GM10266 (cell line): ENCODE data around the gene PPOX.

Source experiments
- DNase-seq: peaks from one replicate; pipeline ENCODE4 v3.0.0; 2012; ENCODE audit errors: extremely low spot score
- TF ChIP-seq, protein P1 (sequence below): IDR thresholded peaks from 2 replicates; pipeline ENCODE4 v1.5.1; 2012; ENCODE audit warnings: mild to moderate bottlenecking, low read depth; ENCODE audit not compliant: control insufficient read depth, insufficient read depth; ENCODE audit errors: missing control alignments

PPOX gene

GRCh38 chr1:161177936-161178244, 11.7 kb downstream of the PPOX start:
- TF ChIP-seq, protein P1, sequence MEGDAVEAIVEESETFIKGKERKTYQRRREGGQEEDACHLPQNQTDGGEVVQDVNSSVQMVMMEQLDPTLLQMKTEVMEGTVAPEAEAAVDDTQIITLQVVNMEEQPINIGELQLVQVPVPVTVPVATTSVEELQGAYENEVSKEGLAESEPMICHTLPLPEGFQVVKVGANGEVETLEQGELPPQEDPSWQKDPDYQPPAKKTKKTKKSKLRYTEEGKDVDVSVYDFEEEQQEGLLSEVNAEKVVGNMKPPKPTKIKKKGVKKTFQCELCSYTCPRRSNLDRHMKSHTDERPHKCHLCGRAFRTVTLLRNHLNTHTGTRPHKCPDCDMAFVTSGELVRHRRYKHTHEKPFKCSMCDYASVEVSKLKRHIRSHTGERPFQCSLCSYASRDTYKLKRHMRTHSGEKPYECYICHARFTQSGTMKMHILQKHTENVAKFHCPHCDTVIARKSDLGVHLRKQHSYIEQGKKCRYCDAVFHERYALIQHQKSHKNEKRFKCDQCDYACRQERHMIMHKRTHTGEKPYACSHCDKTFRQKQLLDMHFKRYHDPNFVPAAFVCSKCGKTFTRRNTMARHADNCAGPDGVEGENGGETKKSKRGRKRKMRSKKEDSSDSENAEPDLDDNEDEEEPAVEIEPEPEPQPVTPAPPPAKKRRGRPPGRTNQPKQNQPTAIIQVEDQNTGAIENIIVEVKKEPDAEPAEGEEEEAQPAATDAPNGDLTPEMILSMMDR, result no peak
- no peak for DNase-seq

DNA sequence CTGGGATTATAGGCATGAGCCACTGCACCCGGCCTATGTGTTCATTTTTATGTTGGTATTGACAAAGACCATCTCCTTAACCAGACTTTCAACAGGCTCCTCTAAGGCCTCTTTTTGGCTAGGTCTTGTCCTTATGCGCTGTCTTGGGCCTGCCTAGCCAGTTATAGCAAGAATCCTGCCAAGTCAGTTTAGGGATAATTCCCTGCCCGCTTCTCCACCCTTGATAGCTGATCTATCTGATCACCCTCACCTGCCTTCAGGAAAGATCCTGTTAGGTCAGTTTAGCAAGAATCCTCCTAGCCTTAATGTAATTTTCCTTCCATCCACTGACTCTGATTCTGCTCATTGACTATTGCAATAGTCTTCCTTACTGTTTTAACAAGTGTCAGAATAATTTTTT, 13.5 kb downstream of the PPOX start:
- TF ChIP-seq, protein P1, result no peak
- no peak for DNase-seq

DNA sequence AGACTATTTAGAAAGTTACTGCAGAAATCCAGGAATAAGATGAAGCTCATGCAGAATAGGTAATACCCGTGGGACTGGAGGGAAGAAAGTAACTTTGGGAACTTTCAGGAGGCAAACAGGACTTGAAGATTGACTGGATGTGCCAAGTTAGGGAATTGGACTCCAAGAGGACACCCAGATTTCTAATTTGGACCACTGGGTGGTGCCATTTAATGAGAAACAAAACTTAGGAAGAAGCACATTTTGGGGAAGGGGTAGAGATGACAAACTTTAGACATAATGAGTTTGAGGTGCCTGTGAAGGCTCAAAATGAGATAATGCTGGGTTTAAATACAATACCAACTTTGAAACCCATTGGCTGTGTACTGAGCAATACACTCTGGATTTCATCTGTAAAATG, 14.4 kb downstream of the PPOX start:
- no peak for DNase-seq
- TF ChIP-seq, protein P1, result peak; percentile 33

DNA sequence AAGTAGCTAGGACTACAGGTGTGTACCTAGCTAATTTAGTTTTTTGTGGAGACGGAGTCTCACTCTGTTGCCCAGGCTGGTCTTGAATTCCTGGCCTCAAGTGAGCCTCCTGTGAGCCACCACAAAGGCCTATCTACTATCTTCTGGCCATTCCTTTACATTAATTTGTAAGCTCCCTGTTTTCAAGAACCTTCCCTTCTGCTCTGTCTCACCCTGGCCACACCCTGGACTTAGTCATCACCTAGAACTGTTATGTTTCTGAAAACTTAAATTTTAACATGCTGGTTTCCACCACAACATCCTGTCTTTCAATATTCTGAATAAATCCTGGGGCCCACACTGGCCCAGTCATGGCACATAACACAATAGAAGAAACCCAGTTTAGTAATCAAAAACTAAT, 16.0 kb downstream of the PPOX start:
- TF ChIP-seq, protein P1, result no peak
- DNase-seq, result peak; percentile 54

- TF ChIP-seq, protein P1, result no peak
- peak; percentile 90 for DNase-seq
Measured at GRCh38 chr1:161185282-161185682, 19.1 kb downstream of the PPOX start.

- DNase-seq, result no peak
- TF ChIP-seq, protein P1, result no peak
Measured at GRCh38 chr1:161185732-161186311, 19.6 kb downstream of the PPOX start.

DNA sequence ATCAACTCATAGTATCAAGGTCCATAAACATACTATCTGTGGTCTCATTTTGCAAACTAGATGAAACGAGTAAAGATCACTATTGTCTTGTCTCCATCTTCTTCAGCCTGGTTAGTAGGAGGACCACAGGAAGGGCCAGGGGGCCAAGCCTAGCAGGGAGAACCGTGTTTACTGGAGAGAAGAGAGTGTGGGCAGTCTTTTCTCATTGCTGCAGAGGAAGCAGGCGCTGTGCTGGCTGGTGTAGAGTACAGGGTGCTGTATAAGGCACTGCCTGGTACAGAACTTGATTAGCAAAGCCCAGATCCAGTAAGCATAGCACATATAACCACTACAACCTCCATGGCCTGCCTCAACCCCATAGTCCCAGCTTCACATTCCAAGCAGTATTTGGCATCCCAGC, 21.1 kb downstream of the PPOX start:
- DNase-seq, result no peak
- TF ChIP-seq, protein P1, result no peak
